SU-DHL-6 (cell line): Measurements from ENCODE around the gene USP25.
A peak's percentile ranks its signal among the peaks of the same experiment; 100 is the strongest.

Experiments
- H2AFZ ChIP-seq: fragments of 200-600 bp; sonication (generic); 2 replicates; pipeline ENCODE4 v1.6.1; 2014; ENCODE audit warnings: low read depth, mild to moderate bottlenecking, moderate library complexity, mixed read lengths, antibody characterized with exemption, low read length; ENCODE audit not compliant: severe bottlenecking
- H3F3A ChIP-seq: fragments of 200-600 bp; shearing (Covaris generic); 2 replicates; pipeline ENCODE4 v1.6.0; 2016; ENCODE audit warnings: antibody characterized with exemption, mild to moderate bottlenecking; ENCODE audit not compliant: insufficient read depth
- H3K27ac ChIP-seq: fragments of 200-600 bp; sonication (generic); 2 replicates; pipeline ENCODE4 v1.5.1; 2016; ENCODE audit warnings: low read depth, mild to moderate bottlenecking, low read length, moderate library complexity, mixed read lengths
- H3K27me3 ChIP-seq: fragments of 200-600 bp; sonication (generic), shearing (Covaris generic); 2 replicates; pipeline ENCODE4 v1.6.0; 2014; ENCODE audit warnings: mild to moderate bottlenecking, low read length
- H3K36me3 ChIP-seq: fragments of 200-600 bp; sonication (generic); 2 replicates; pipeline ENCODE4 v1.6.1; 2014; ENCODE audit warnings: mild to moderate bottlenecking, low read length, mixed read lengths
- H3K4me2 ChIP-seq: fragments of 300-600, 200-600 bp; shearing (Covaris generic), sonication (generic); 2 replicates; pipeline ENCODE4 v1.6.0; 2014; ENCODE audit warnings: low read length, low read depth, mild to moderate bottlenecking; ENCODE audit not compliant: poor library complexity, severe bottlenecking
- H3K4me3 ChIP-seq: fragments of 200-600 bp; sonication (generic); 2 replicates; pipeline ENCODE4 v1.5.1; 2014; ENCODE audit warnings: antibody characterized with exemption, low read length, mild to moderate bottlenecking, mixed read lengths; ENCODE audit not compliant: insufficient read depth, poor library complexity, severe bottlenecking
- H3K79me2 ChIP-seq: fragments of 200-600 bp; sonication (generic); 2 replicates; pipeline ENCODE4 v1.6.1; 2014; ENCODE audit warnings: mild to moderate bottlenecking, low read length, moderate library complexity; ENCODE audit not compliant: insufficient read depth
- H3K9ac ChIP-seq: fragments of 200-600 bp; sonication (generic); 2 replicates; pipeline ENCODE4 v1.7.0; 2014; ENCODE audit warnings: mild to moderate bottlenecking, low read length
- H3K9me2 ChIP-seq: fragments of 200-600 bp; sonication (generic); replicated peaks from 2 replicates; pipeline ENCODE4 v1.6.1; 2014; ENCODE audit warnings: low read length; ENCODE audit not compliant: insufficient read depth
- H3K9me3 ChIP-seq: fragments of 200-600 bp; sonication (generic); 2 replicates; pipeline ENCODE4 v1.6.1; 2014; ENCODE audit warnings: low read length, mixed read lengths; ENCODE audit not compliant: insufficient read depth
- H4K20me1 ChIP-seq: fragments of 200-600 bp; sonication (generic); 2 replicates; pipeline ENCODE4 v1.6.1; 2014; ENCODE audit warnings: low read depth, mild to moderate bottlenecking, antibody characterized with exemption, low read length, moderate library complexity, mixed read lengths
- CTCF ChIP-seq: fragments of 200-600 bp; sonication (generic); IDR thresholded peaks from one replicate; pipeline ENCODE4 v1.5.1; 2017; ENCODE audit warnings: antibody characterized with exemption, mild to moderate bottlenecking, low read length, moderate library complexity; ENCODE audit not compliant: insufficient read depth, poor library complexity, severe bottlenecking
- EZH2phosphoT487 ChIP-seq: fragments of 200-600 bp; sonication (generic), shearing (Covaris generic); conservative IDR thresholded peaks from 2 replicates; pipeline ENCODE4 v1.6.1; 2018; ENCODE audit warnings: mild to moderate bottlenecking, antibody characterized with exemption, low read length, moderate library complexity, mixed read lengths

Gene USP25

GRCh38 chr21:15729346-15729673 lies 472 bp upstream of the USP25 start:
- peak overlapping the region; percentile 84; the same call in 1 of the 2 replicates for H3K9ac ChIP-seq
- H2AFZ ChIP-seq = peak overlapping the region; percentile 73
- H3K36me3 ChIP-seq = no peaks in the 10 kb centered on the region
- H3K4me3 ChIP-seq = peak overlapping the region; percentile 73
- peak overlapping the region; percentile 57 for H3K4me2 ChIP-seq
- H3K27ac ChIP-seq = no peak overlapping the region
- H3F3A ChIP-seq = peaks cover 12% of the 10 kb centered on the region
- no peak for TF ChIP-seq CTCF
- no peaks in the 10 kb centered on the region for H3K9me2 ChIP-seq
- H3K27me3 ChIP-seq = no peaks in the 10 kb centered on the region
- no peaks in the 10 kb centered on the region for H3K9me3 ChIP-seq
- 0 out of 2 replicates have a peak, but pooled peaks cover 4% of the 10 kb centered on the region for H4K20me1 ChIP-seq
- peaks cover 39% of the 10 kb centered on the region for H3K79me2 ChIP-seq

- peaks cover 12% of the 10 kb centered on the region for H3F3A ChIP-seq
- peaks cover 52% of the 10 kb centered on the region for H3K79me2 ChIP-seq
- H2AFZ ChIP-seq = peak overlapping the region; percentile 75
- H3K9me2 ChIP-seq = no peaks in the 10 kb centered on the region
- TF ChIP-seq CTCF (no peak), EZH2phosphoT487 (no peak)
- peak overlapping the region; percentile 73 for H3K4me3 ChIP-seq
- H3K9ac ChIP-seq = peak overlapping the region; percentile 84
- peak overlapping the region; percentile 89 for H3K4me2 ChIP-seq
- H4K20me1 ChIP-seq = 0 out of 2 replicates have a peak, but pooled peaks cover 6% of the 10 kb centered on the region
- no peaks in the 10 kb centered on the region for H3K36me3 ChIP-seq
- peak overlapping the region; percentile 50 for H3K27ac ChIP-seq
- H3K27me3 ChIP-seq = no peaks in the 10 kb centered on the region
- H3K9me3 ChIP-seq = no peaks in the 10 kb centered on the region
Observed at GRCh38 chr21:15730484-15731242, 881 bp downstream of the USP25 start.

GRCh38 chr21:15731243-15731613 lies 1.4 kb downstream of the USP25 start:
- Histone ChIP-seq H3K9me3 (no peaks in the 10 kb centered on the region), H3K36me3 (no peaks in the 10 kb centered on the region), H3K4me2 (peak overlapping the region; percentile 89), H3K27ac (peak overlapping the region; percentile 50; the same call in 1 of the 2 replicates), H3K4me3 (peak overlapping the region; percentile 73), H3K27me3 (no peaks in the 10 kb centered on the region), H3K9me2 (no peaks in the 10 kb centered on the region), H2AFZ (no peak overlapping the region), H3F3A (peaks cover 12% of the 10 kb centered on the region), H3K79me2 (peaks cover 58% of the 10 kb centered on the region), H3K9ac (peak overlapping the region; percentile 84), H4K20me1 (0 out of 2 replicates have a peak, but pooled peaks cover 6% of the 10 kb centered on the region)
- TF ChIP-seq EZH2phosphoT487 (no peak), CTCF (no peak)
